Activated CD8-positive, alpha-beta memory T cell treated with anti-CD3 and anti-CD28 coated beads for 1 hour (primary cell): ENCODE data around the gene STAG3.
A peak's percentile ranks its signal among the peaks of the same experiment; 100 is the strongest.
"Not testable (repeated sequence)": the region's sequence is repeated elsewhere in the genome, so short reads cannot be mapped to it uniquely, and the experiment has no call there.

Source experiments
- DNase-seq, 2 donors: peaks; one replicate each; pipeline ENCODE4 v3.0.0-alpha.2; 2020; ENCODE audit warnings: low read depth in 1 of 2; ENCODE audit errors: extremely low read depth in 1 of 2

STAG3 gene

GRCh38 chr7:100210805-100211204 lies 33.1 kb downstream of the STAG3 start:
- DNase-seq, result no peak

- DNase-seq, result no peak
Measured at GRCh38 chr7:100211342-100211780, 33.6 kb downstream of the STAG3 start.

GRCh38 chr7:100212631-100213286 lies 35.0 kb downstream of the STAG3 start:
- no peak for DNase-seq

DNA sequence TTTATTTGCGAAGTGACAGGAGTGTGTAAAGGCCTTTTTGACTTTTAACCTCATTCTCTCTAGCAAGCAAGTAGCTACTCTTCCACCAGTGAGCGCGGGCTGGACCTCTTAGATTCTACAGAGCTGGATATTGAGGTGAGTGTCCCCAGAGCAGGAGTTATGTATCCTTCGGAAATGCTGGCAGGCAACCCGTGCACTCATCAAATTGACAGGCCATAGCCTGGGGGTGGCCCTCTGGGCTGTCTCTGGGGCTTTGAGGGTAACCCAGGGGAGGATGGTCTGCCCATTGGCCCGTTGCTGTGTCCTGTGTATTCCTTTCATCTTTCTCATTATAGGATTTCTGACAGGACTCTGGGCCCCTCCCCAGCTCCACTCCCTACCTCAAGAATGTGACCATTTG lies 36.0 kb downstream of the STAG3 start:
- no peak for DNase-seq

GRCh38 chr7:100214356-100214755 lies 36.6 kb downstream of the STAG3 start:
- DNase-seq, result not testable (repeated sequence)

GRCh38 chr7:100215895-100216294 lies 38.2 kb downstream of the STAG3 start:
- no peak for DNase-seq

DNA sequence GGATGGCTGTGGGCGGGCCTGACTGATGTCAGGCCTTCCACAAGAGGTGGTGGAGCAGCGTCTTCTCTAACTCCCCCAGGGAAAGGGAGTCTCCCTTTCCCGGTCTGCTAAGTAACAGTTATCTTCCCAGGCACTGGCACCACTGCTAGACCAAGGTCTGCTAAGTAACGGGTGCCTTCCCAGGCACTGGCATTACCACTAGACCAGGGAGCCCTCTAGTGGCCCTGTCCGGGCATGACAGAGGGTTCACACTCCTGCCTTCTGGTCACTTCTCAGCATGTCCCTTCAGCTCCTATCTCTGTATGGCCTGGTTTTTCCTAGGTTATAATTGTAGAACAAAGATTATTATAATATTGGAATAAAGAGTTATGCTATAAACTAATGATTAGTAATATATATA lies 40.2 kb downstream of the STAG3 start:
- peak; percentile 55 to 72 for DNase-seq

DNA sequence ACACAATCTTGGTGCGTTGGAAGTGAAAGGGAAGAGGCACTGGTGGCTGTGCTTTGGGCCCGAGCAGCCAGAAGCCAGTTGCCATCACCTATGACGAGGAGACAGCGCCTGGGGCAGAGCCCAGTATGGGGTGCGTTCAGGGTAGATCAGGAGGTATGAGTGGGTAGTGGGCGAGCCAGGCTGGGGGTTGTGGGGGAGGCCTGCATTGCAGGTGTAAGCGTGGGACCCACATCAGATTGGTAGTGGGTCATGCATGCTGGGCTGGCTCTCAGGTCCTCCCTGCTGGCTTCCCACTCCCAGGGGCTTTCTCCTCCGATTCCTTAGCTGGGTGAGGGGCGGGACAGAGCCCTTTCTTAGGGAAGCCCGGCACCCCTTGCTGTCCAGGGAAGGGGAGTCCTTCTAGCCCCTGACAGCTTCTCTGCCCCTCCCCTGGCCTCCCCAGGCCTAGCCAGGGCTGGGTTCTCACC lies 41.6 kb downstream of the STAG3 start:
- DNase-seq, result no peak

DNA sequence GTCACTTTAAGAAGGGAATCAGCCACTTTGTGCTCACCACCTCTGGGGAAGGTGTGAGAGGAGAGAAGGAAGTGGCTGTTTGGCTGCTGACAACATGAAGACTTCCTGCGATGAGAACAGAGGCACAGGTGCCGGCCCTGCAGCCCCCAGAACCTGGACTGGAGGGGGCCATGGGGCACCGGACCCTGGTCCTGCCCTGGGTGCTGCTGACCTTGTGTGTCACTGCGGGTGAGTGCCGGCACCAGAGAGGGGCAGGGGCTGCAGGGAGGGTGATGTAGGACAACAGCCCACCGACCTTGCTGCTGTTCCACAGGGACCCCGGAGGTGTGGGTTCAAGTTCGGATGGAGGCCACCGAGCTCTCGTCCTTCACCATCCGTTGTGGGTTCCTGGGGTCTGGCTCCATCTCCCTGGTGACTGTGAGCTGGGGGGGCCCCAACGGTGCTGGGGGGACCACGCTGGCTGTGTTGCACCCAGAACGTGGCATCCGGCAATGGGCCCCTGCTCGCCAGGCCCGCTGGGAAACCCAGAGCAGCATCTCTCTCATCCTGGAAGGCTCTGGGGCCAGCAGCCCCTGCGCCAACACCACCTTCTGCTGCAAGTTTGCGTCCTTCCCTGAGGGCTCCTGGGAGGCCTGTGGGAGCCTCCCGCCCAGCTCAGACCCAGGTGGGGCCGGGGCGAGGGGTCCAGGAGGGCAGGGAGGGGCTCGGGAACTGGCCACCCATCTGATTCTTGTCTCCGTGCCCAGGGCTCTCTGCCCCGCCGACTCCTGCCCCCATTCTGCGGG lies 42.3 kb downstream of the STAG3 start, which contains the start of gene PVRIG:
TSS of gene PVRIG (plus strand) at position 149 of the 785 bp plus-strand sequence. CDS start at position 171, 22 bp downstream.
- DNase-seq, result not testable (repeated sequence)

DNA sequence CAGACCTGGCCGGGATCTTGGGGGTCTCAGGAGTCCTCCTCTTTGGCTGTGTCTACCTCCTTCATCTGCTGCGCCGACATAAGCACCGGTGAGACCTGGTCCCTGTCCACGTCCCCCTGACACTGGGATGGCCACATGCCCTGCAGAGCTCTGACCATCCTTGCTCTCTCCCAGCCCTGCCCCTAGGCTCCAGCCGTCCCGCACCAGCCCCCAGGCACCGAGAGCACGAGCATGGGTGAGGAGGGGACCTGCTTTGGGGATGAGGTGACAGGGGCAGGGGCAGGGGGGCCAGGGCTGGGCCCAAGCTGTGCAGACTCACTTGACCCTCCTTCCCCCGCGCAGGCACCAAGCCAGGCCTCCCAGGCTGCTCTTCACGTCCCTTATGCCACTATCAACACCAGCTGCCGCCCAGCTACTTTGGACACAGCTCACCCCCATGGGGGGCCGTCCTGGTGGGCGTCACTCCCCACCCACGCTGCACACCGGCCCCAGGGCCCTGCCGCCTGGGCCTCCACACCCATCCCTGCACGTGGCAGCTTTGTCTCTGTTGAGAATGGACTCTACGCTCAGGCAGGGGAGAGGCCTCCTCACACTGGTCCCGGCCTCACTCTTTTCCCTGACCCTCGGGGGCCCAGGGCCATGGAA lies 43.0 kb downstream of the STAG3 start:
- no peak for DNase-seq

- peak; percentile 62 to 67 for DNase-seq
Measured at GRCh38 chr7:100221231-100221718, 43.6 kb downstream of the STAG3 start.

- no peak for DNase-seq
Measured at GRCh38 chr7:100221767-100222444, 44.2 kb downstream of the STAG3 start.

DNA sequence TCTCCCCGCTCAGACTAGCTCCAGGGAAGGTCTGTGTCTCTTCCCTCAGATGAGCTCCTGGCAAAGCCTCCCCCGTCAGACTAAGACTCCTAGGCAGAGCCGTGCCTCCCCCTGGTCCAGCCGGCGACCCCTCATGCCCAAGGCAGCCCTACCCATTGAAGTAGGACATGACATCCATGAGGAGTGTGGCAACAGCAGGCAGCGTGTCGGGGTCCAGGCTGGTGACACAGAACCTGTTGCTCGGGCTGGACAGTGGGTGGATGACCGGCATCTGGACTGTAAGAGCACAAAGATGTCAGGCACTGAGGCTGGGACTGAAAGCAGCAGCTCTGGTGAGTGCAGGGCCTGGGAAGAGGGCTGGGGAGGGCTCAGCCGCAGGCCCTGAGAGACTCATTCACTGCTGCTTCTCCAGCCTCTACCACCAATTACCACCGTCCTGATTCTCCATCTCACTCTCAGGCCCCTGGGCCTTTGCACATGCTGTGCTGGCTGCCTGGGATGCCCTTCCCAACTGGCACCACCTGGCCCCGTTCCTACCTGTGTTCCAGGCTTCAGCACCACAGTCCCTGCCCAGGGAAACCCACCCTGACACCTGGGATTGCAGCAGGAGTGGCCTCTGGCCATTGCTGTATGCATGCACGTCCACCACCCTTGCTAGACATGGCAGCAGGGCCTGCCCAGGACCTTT lies 44.9 kb downstream of the STAG3 start:
- DNase-seq, result no peak

- DNase-seq, result not testable (repeated sequence)
Measured at GRCh38 chr7:100223376-100223927, 45.7 kb downstream of the STAG3 start.

- not testable (repeated sequence) for DNase-seq
Measured at GRCh38 chr7:100224891-100225290, 47.2 kb downstream of the STAG3 start.

GRCh38 chr7:100234660-100235317 lies 57.1 kb downstream of the STAG3 start:
- DNase-seq, result not testable (repeated sequence)

DNA sequence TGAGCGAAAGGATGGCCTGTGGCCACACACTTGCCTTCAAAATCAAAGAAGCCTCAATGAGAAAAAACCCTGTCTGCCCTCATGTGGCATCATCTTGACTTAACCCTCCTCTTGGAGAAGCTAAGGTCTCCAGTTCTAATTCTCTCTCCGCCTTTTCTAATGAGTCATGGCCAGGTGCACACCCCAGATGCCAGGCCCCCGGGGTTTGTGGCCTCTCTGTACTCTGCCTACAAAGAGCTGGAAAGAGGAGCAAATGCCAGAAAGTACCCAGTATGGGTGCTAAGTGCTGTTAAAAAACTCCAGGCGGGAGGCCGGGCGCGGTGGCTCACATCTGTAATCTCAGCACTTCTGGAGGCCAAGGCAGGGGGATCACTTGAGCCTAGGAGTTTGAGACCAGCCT lies 62.3 kb downstream of the STAG3 start:
- DNase-seq, result not testable (repeated sequence)

DNA sequence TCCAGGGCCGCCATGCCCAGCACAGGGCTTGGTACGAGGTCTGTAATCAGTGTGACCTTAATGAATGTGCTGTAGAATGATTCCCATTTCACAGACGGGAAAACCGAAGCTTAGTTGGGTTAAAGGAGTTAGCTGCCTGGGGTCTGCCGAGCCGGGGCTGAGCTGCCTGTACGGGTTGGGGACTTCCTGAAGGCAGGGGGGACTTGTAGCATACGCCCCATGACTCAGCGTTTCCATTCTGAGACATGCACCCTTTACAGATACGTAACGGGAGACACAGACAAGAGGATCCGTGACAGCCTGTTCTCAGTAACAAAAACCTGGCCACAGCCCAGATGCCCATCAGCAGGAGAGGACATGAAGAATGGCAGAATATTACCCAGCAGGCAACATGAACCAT lies 65.7 kb downstream of the STAG3 start:
- not testable (repeated sequence) for DNase-seq

GRCh38 chr7:100244988-100245605 lies 67.4 kb downstream of the STAG3 start:
- not testable (repeated sequence) for DNase-seq
